ENCODE results near the gene SLC22A13.

DNA sequence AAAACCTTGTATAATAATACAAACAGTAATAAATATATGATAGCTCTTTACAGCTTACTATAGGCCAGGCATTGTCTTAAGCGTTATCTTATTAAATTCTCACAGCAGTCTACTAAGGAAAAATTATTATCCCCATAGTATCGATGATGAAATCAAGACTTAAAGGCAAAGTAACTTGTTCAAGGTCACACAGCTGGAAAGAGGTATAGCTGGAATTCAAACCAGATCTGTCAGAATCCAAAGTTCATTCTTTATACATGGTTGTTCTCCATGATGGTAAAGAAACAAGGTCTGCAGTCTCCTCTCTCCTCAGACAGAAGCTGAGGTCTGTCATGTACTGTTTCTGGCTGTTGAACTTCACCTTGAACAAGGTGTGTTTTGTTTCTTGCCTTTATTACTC lies 15.4 kb upstream of the SLC22A13 start:
- TF ChIP-seq, protein P1, sequence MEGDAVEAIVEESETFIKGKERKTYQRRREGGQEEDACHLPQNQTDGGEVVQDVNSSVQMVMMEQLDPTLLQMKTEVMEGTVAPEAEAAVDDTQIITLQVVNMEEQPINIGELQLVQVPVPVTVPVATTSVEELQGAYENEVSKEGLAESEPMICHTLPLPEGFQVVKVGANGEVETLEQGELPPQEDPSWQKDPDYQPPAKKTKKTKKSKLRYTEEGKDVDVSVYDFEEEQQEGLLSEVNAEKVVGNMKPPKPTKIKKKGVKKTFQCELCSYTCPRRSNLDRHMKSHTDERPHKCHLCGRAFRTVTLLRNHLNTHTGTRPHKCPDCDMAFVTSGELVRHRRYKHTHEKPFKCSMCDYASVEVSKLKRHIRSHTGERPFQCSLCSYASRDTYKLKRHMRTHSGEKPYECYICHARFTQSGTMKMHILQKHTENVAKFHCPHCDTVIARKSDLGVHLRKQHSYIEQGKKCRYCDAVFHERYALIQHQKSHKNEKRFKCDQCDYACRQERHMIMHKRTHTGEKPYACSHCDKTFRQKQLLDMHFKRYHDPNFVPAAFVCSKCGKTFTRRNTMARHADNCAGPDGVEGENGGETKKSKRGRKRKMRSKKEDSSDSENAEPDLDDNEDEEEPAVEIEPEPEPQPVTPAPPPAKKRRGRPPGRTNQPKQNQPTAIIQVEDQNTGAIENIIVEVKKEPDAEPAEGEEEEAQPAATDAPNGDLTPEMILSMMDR (IDR thresholded peaks at IDR 0.05) = no peak
- no peak for TF ChIP-seq POLR2A (IDR thresholded peaks at IDR 0.05)

All from esophagus squamous epithelium (tissue), 4 donors.